ENCODE data around the gene ELF2.
"Not testable (repeated sequence)": the region's sequence is repeated elsewhere in the genome, so short reads cannot be mapped to it uniquely, and the experiment has no call there.

The ELF2 gene

GRCh38 chr4:139115226-139115625 lies 61.8 kb downstream of the ELF2 start:
- no peak for TF ChIP-seq JUND (IDR thresholded peaks at IDR 0.05; ENCODE audit: low read depth)
- in situ Hi-C loops (cut with HindIII; ENCODE audit: low pct_unique_long_range_greater_than_20kb, low sequenced_read_pairs), result no loop called here
- no peak for DNase-seq (ENCODE audit: low read depth in 1 of 2, low spot score in 1 of 2)

GRCh38 chr4:139114795-139115194 lies 62.2 kb downstream of the ELF2 start:
- in situ Hi-C loops (cut with HindIII; ENCODE audit: low pct_unique_long_range_greater_than_20kb, low sequenced_read_pairs); DNase-seq (ENCODE audit: low read depth in 1 of 2, low spot score in 1 of 2): not testable (repeated sequence)

- in situ Hi-C loops (cut with HindIII; ENCODE audit: low pct_unique_long_range_greater_than_20kb, low sequenced_read_pairs), result no loop called here
- no peak for TF ChIP-seq JUND (IDR thresholded peaks at IDR 0.05; ENCODE audit: low read depth)
- no peak for DNase-seq (ENCODE audit: low read depth in 1 of 2, low spot score in 1 of 2)
These were observed 64.4 kb downstream of the ELF2 start for GRCh38 chr4:139112650-139113049.

- no peak for DNase-seq (ENCODE audit: low read depth in 1 of 2, low spot score in 1 of 2)
- in situ Hi-C loops (cut with HindIII; ENCODE audit: low pct_unique_long_range_greater_than_20kb, low sequenced_read_pairs), result no loop called here
- no peak for TF ChIP-seq JUND (IDR thresholded peaks at IDR 0.05; ENCODE audit: low read depth)
These were observed 68.4 kb downstream of the ELF2 start for GRCh38 chr4:139108567-139109128.

- in situ Hi-C loops (cut with HindIII; ENCODE audit: low pct_unique_long_range_greater_than_20kb, low sequenced_read_pairs), result no loop called here
- TF ChIP-seq JUND (IDR thresholded peaks at IDR 0.05; ENCODE audit: low read depth), result no peak
- DNase-seq (ENCODE audit: low read depth in 1 of 2, low spot score in 1 of 2), result peak; percentile 43 to 87
These were observed 77.5 kb downstream of the ELF2 start for GRCh38 chr4:139099366-139099982.

- no peak for TF ChIP-seq JUND (IDR thresholded peaks at IDR 0.05; ENCODE audit: low read depth)
- DNase-seq (ENCODE audit: low read depth in 1 of 2, low spot score in 1 of 2), result no peak
- in situ Hi-C loops (cut with HindIII; ENCODE audit: low pct_unique_long_range_greater_than_20kb, low sequenced_read_pairs), result no loop called here
These were observed 84.7 kb downstream of the ELF2 start for GRCh38 chr4:139092271-139092670.

GRCh38 chr4:139085141-139085540 lies 91.9 kb downstream of the ELF2 start:
- in situ Hi-C loops (cut with HindIII; ENCODE audit: low pct_unique_long_range_greater_than_20kb, low sequenced_read_pairs), result no loop called here
- no peak for TF ChIP-seq JUND (IDR thresholded peaks at IDR 0.05; ENCODE audit: low read depth)
- DNase-seq (ENCODE audit: low read depth in 1 of 2, low spot score in 1 of 2), result peak; percentile 16 to 26

GRCh38 chr4:139084804-139085093 lies 92.3 kb downstream of the ELF2 start:
- in situ Hi-C loops (cut with HindIII; ENCODE audit: low pct_unique_long_range_greater_than_20kb, low sequenced_read_pairs), result no loop called here
- DNase-seq (ENCODE audit: low read depth in 1 of 2, low spot score in 1 of 2), result no peak
- no peak for TF ChIP-seq JUND (IDR thresholded peaks at IDR 0.05; ENCODE audit: low read depth)

- in situ Hi-C loops (cut with HindIII; ENCODE audit: low pct_unique_long_range_greater_than_20kb, low sequenced_read_pairs), result no loop called here
- DNase-seq (ENCODE audit: low read depth in 1 of 2, low spot score in 1 of 2), result peak; percentile 37 to 86
- TF ChIP-seq JUND (IDR thresholded peaks at IDR 0.05; ENCODE audit: low read depth), result no peak
These were observed 92.8 kb downstream of the ELF2 start for GRCh38 chr4:139083956-139084803.

- peak; percentile 55 to 56 for DNase-seq (ENCODE audit: low read depth in 1 of 2, low spot score in 1 of 2)
These were observed 93.4 kb downstream of the ELF2 start for GRCh38 chr4:139083607-139083955.

GRCh38 chr4:139082750-139083606 lies 94.0 kb downstream of the ELF2 start:
- peak; percentile 86 to 98 for DNase-seq (ENCODE audit: low read depth in 1 of 2, low spot score in 1 of 2)
- no peak for TF ChIP-seq JUND (IDR thresholded peaks at IDR 0.05; ENCODE audit: low read depth)
- in situ Hi-C loops (cut with HindIII; ENCODE audit: low pct_unique_long_range_greater_than_20kb, low sequenced_read_pairs), result no loop called here

More at GRCh38 chr4:139083607-139083955, 93.4 kb downstream of the ELF2 start:
- in situ Hi-C loops (cut with HindIII; ENCODE audit: low pct_unique_long_range_greater_than_20kb, low sequenced_read_pairs), result no loop called here
- no peak for TF ChIP-seq JUND (IDR thresholded peaks at IDR 0.05; ENCODE audit: low read depth)

- TF ChIP-seq JUND (IDR thresholded peaks at IDR 0.05; ENCODE audit: low read depth), result no peak
- in situ Hi-C loops (cut with HindIII; ENCODE audit: low pct_unique_long_range_greater_than_20kb, low sequenced_read_pairs), result no loop called here
- no peak for DNase-seq (ENCODE audit: low read depth in 1 of 2, low spot score in 1 of 2)
These were observed 98.1 kb downstream of the ELF2 start for GRCh38 chr4:139078926-139079325.
